ENCODE measurements around the gene FLRT2. TPM values are rescaled to one million over a fixed set of nuclear protein-coding genes. Genes with fewer than 3 reads are reported as not detected.

Gene FLRT2
- total RNA-seq, 1 donor = 72.3 TPM

- DNase-seq (ENCODE audit: low read depth) = no peak
- no peak for TF ChIP-seq CTCF (IDR thresholded peaks at IDR 0.05; ENCODE audit: insufficient read depth, low read length)
- no peak overlapping the region for H3K4me3 ChIP-seq (ENCODE audit: low read depth, low read length)
These were observed 10.2 kb upstream of the FLRT2 start for GRCh38 chr14:85519661-85520305.

GRCh38 chr14:85520581-85520980 lies 9.4 kb upstream of the FLRT2 start:
- DNase-seq (ENCODE audit: low read depth) = no peak
- no peak overlapping the region for H3K4me3 ChIP-seq (ENCODE audit: low read depth, low read length)
- TF ChIP-seq CTCF (IDR thresholded peaks at IDR 0.05; ENCODE audit: insufficient read depth, low read length) = no peak

GRCh38 chr14:85523624-85524023 lies 6.3 kb upstream of the FLRT2 start:
- DNase-seq (ENCODE audit: low read depth) = no peak
- H3K4me3 ChIP-seq (ENCODE audit: low read depth, low read length) = no peak overlapping the region
- no peak for TF ChIP-seq CTCF (IDR thresholded peaks at IDR 0.05; ENCODE audit: insufficient read depth, low read length)

GRCh38 chr14:85527006-85527405 lies 2.9 kb upstream of the FLRT2 start:
- no peak for TF ChIP-seq CTCF (IDR thresholded peaks at IDR 0.05; ENCODE audit: insufficient read depth, low read length)
- H3K4me3 ChIP-seq (ENCODE audit: low read depth, low read length) = no peak overlapping the region
- peak; percentile 70 for DNase-seq (ENCODE audit: low read depth)

GRCh38 chr14:85527445-85528035 lies 2.4 kb upstream of the FLRT2 start:
- H3K4me3 ChIP-seq (ENCODE audit: low read depth, low read length) = peak overlapping the region; percentile 92
- DNase-seq (ENCODE audit: low read depth) = peak; percentile 67
- no peak for TF ChIP-seq CTCF (IDR thresholded peaks at IDR 0.05; ENCODE audit: insufficient read depth, low read length)

- peak overlapping the region; percentile 92 for H3K4me3 ChIP-seq (ENCODE audit: low read depth, low read length)
- peak; percentile 95 for DNase-seq (ENCODE audit: low read depth)
- TF ChIP-seq CTCF (IDR thresholded peaks at IDR 0.05; ENCODE audit: insufficient read depth, low read length) = peak; percentile 77
These were observed 1.7 kb upstream of the FLRT2 start for GRCh38 chr14:85528080-85528896.
